Rectal smooth muscle tissue (tissue), 1 donor: ENCODE measurements around the gene ARL13B.
"Not testable (repeated sequence)": the region's sequence is repeated elsewhere in the genome, so short reads cannot be mapped to it uniquely, and the experiment has no call there.

Experiments used
- H3K27ac ChIP-seq: one replicate; pipeline ENCODE4 v1.7.0; 2013; ENCODE audit warnings: low read depth, low read length, inconsistent platforms
- H3K27me3 ChIP-seq: one replicate; pipeline ENCODE4 v1.7.0; 2013; ENCODE audit warnings: low read length; ENCODE audit not compliant: control insufficient read depth, insufficient read depth
- H3K36me3 ChIP-seq: one replicate; pipeline ENCODE4 v1.7.0; 2013; ENCODE audit warnings: low read length; ENCODE audit not compliant: control insufficient read depth, insufficient read depth
- H3K4me1 ChIP-seq: one replicate; pipeline ENCODE4 v1.7.0; 2013; ENCODE audit warnings: low read length; ENCODE audit not compliant: control insufficient read depth, insufficient read depth
- H3K4me3 ChIP-seq: one replicate; pipeline ENCODE4 v1.7.0; 2013; ENCODE audit warnings: low read length
- H3K9ac ChIP-seq: one replicate; pipeline ENCODE4 v1.7.0; 2013; ENCODE audit warnings: low read length

ARL13B gene

GRCh38 chr3:94066506-94067500 is 86.8 kb downstream of the ARL13B start:
- no peaks in the 10 kb centered on the region for H3K27me3 ChIP-seq
- peaks cover 3% of the 10 kb centered on the region for H3K36me3 ChIP-seq
- no peak overlapping the region for H3K27ac ChIP-seq
- H3K4me1 ChIP-seq, result peaks cover 3% of the 10 kb centered on the region
- H3K9ac ChIP-seq, result no peak overlapping the region
- H3K4me3 ChIP-seq, result no peak overlapping the region

- no peak overlapping the region for H3K9ac ChIP-seq
- no peak overlapping the region for H3K27ac ChIP-seq
- no peaks in the 10 kb centered on the region for H3K4me1 ChIP-seq
- H3K27me3 ChIP-seq, result no peaks in the 10 kb centered on the region
- no peak overlapping the region for H3K4me3 ChIP-seq
- H3K36me3 ChIP-seq, result peaks cover 8% of the 10 kb centered on the region
Measured at GRCh38 chr3:94069194-94069813, 89.3 kb downstream of the ARL13B start.

GRCh38 chr3:94070341-94070911 is 90.5 kb downstream of the ARL13B start:
- Histone ChIP-seq H3K27ac (no peak overlapping the region), H3K4me1 (no peaks in the 10 kb centered on the region), H3K9ac (no peak overlapping the region), H3K4me3 (no peak overlapping the region), H3K36me3 (peaks cover 8% of the 10 kb centered on the region), H3K27me3 (no peaks in the 10 kb centered on the region)

- no peak overlapping the region for H3K9ac ChIP-seq
- H3K36me3 ChIP-seq, result peaks cover 12% of the 10 kb centered on the region
- no peaks in the 10 kb centered on the region for H3K4me1 ChIP-seq
- no peak overlapping the region for H3K4me3 ChIP-seq
- no peak overlapping the region for H3K27ac ChIP-seq
- H3K27me3 ChIP-seq, result no peaks in the 10 kb centered on the region
Measured at GRCh38 chr3:94071713-94072284, 91.8 kb downstream of the ARL13B start.

GRCh38 chr3:94076055-94076454 is 96.1 kb downstream of the ARL13B start:
- H3K4me1 ChIP-seq, result no peaks in the 10 kb centered on the region
- H3K4me3 ChIP-seq, result no peak overlapping the region
- no peaks in the 10 kb centered on the region for H3K27me3 ChIP-seq
- no peak overlapping the region for H3K27ac ChIP-seq
- H3K36me3 ChIP-seq, result peaks cover 12% of the 10 kb centered on the region
- no peak overlapping the region for H3K9ac ChIP-seq

- H3K4me1 ChIP-seq, H3K36me3 ChIP-seq, H3K27me3 ChIP-seq, H3K4me3 ChIP-seq, H3K9ac ChIP-seq, H3K27ac ChIP-seq: not testable (repeated sequence)
Measured at GRCh38 chr3:94080552-94080951, 100.6 kb downstream of the ARL13B start.

GRCh38 chr3:94081884-94082283 is 101.9 kb downstream of the ARL13B start:
- Histone ChIP-seq H3K36me3 (no peaks in the 10 kb centered on the region), H3K27ac (no peak overlapping the region), H3K27me3 (no peaks in the 10 kb centered on the region), H3K4me3 (no peak overlapping the region), H3K9ac (no peak overlapping the region), H3K4me1 (no peaks in the 10 kb centered on the region)

- H3K9ac ChIP-seq, result no peak overlapping the region
- H3K36me3 ChIP-seq, result no peaks in the 10 kb centered on the region
- no peak overlapping the region for H3K4me3 ChIP-seq
- no peak overlapping the region for H3K27ac ChIP-seq
- no peaks in the 10 kb centered on the region for H3K4me1 ChIP-seq
- H3K27me3 ChIP-seq, result no peaks in the 10 kb centered on the region
Measured at GRCh38 chr3:94082391-94082937, 102.5 kb downstream of the ARL13B start.

GRCh38 chr3:94083261-94083660 is 103.3 kb downstream of the ARL13B start:
- no peak overlapping the region for H3K9ac ChIP-seq
- no peak overlapping the region for H3K4me3 ChIP-seq
- no peaks in the 10 kb centered on the region for H3K4me1 ChIP-seq
- no peak overlapping the region for H3K27ac ChIP-seq
- no peaks in the 10 kb centered on the region for H3K36me3 ChIP-seq
- no peaks in the 10 kb centered on the region for H3K27me3 ChIP-seq

- H3K4me3 ChIP-seq, result no peak overlapping the region
- H3K4me1 ChIP-seq, result no peaks in the 10 kb centered on the region
- no peaks in the 10 kb centered on the region for H3K27me3 ChIP-seq
- no peak overlapping the region for H3K27ac ChIP-seq
- no peak overlapping the region for H3K9ac ChIP-seq
- H3K36me3 ChIP-seq, result peaks cover 4% of the 10 kb centered on the region
Measured at GRCh38 chr3:94089126-94089525, 109.2 kb downstream of the ARL13B start.

GRCh38 chr3:94092086-94092485 is 112.1 kb downstream of the ARL13B start:
- Histone ChIP-seq H3K27ac (no peak overlapping the region), H3K36me3 (peaks cover 4% of the 10 kb centered on the region)

GRCh38 chr3:94093151-94093550 is 113.2 kb downstream of the ARL13B start:
- H3K27me3 ChIP-seq, result no peaks in the 10 kb centered on the region

More at GRCh38 chr3:94092086-94092485, 112.1 kb downstream of the ARL13B start:
- no peaks in the 10 kb centered on the region for H3K4me1 ChIP-seq
- no peaks in the 10 kb centered on the region for H3K27me3 ChIP-seq
- H3K9ac ChIP-seq, result no peak overlapping the region
- H3K4me3 ChIP-seq, result no peak overlapping the region

More at GRCh38 chr3:94093151-94093550, 113.2 kb downstream of the ARL13B start:
- no peak overlapping the region for H3K4me3 ChIP-seq
- H3K36me3 ChIP-seq, result peaks cover 5% of the 10 kb centered on the region
- H3K4me1 ChIP-seq, result no peaks in the 10 kb centered on the region
- H3K9ac ChIP-seq, result no peak overlapping the region
- no peak overlapping the region for H3K27ac ChIP-seq
